Suprapubic skin (tissue), 3 donors: ENCODE results near the gene TMEM222.

Source experiments
- POLR2A ChIP-seq, 2 donors: fragments of 450-650 bp; IDR thresholded peaks; one replicate each; pipeline ENCODE4 v1.6.1; 2017; ENCODE audit warnings: antibody characterized with exemption in 2 of 2, mild to moderate bottlenecking in 2 of 2, moderate library complexity in 2 of 2
- TF ChIP-seq, protein P1 (sequence below), 2 donors: fragments of 200-600 bp in 1 of 2; fragments of 450-650 bp in 1 of 2; sonication (generic) in 1 of 2; IDR thresholded peaks; one replicate each; pipeline ENCODE4 v1.5.1; 2016 to 2019; ENCODE audit warnings: antibody characterized with exemption in 2 of 2, mild to moderate bottlenecking in 1 of 2, moderate library complexity in 1 of 2

DNA sequence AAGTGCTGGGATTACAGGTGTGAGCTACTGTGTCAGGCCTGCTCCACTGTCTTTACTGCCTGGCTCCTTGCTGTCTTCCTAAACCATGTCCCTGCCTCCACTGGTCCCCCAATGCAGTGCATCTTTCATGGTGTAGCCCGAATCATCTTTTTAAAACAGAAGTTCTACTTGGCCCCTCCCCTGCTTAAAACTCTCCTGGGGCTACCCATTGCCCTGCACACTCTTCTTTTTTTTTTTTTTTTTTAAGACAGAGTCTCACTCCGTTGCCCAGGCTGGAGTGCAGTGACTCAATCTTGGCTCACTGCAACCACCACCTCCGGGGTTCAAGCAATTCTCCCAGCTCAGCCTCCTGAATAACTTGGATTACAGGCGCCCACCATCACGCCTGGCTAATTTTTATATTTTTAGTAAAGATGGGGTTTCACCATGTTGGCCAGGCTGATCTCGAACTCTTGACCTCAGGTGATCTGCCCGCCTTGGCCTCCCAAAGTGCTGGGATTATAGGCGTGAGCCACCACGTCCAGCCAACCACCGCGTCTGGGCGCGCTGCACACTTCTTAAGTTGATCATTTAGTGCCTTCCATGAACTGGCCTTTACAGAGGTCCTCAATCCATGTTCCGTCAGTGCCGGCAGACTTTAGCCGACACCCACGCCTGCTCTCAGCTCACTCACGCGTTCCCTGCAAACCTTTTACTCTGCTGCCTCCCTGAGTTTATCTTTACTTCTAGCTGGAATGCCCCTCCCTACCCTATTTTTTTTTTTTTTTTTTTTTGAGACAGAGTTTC lies 50.3 kb downstream of the TMEM222 start:
- TF ChIP-seq, protein P1, sequence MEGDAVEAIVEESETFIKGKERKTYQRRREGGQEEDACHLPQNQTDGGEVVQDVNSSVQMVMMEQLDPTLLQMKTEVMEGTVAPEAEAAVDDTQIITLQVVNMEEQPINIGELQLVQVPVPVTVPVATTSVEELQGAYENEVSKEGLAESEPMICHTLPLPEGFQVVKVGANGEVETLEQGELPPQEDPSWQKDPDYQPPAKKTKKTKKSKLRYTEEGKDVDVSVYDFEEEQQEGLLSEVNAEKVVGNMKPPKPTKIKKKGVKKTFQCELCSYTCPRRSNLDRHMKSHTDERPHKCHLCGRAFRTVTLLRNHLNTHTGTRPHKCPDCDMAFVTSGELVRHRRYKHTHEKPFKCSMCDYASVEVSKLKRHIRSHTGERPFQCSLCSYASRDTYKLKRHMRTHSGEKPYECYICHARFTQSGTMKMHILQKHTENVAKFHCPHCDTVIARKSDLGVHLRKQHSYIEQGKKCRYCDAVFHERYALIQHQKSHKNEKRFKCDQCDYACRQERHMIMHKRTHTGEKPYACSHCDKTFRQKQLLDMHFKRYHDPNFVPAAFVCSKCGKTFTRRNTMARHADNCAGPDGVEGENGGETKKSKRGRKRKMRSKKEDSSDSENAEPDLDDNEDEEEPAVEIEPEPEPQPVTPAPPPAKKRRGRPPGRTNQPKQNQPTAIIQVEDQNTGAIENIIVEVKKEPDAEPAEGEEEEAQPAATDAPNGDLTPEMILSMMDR (IDR thresholded peaks at IDR 0.05) = no peak
- TF ChIP-seq POLR2A (IDR thresholded peaks at IDR 0.05) = no peak
